ENCODE measurements around the gene CCDC71. TPM values are rescaled to one million over a fixed set of nuclear protein-coding genes. Genes with fewer than 3 reads are reported as not detected.

The CCDC71 gene
- total and polyA plus RNA-seq, 2 of the 13 experiments (the other 11 are each of a cell fraction or from before 2014, with no cell fraction given) = 9.7 to 14.3 TPM

DNA sequence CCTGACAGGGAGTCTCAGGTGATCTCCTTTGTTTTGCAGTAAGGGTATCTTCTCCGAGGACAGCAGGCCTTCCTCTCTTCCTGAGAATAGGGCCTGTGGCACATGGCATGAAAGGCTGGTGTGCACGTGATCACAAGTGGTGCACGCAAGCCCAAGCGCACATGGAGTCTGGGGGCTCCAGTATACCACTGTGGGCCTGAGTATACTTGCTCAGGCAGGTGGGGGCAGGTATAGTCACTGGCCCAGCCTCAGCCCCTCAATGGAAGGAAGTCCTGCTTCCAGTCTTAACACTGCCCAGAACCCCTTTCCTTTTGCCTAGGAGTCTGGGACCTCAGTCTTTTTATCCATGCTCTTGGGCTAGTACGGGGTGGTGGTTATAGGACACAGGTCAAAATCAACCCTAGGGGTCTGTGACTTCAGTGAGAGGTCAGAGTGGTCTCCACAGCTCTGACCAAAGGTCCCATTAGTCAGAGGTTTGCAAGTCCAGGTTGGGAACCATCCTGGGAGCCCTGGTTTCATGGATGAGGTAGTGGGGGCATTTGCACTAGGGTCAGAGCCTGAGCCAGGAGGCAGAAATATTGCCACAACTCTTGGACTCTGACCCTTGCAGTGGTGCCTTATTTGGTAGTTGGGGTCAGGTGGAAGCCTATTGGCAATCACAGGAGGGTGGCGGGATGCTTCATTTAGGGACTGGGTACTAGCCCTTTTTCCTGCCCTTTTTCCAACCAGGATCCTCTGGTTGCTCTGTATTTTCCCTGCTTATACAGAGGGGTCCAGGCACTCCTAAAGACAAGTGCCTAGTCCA lies 823 bp upstream of the CCDC71 start (continued):
- TF ChIP-seq ELK4 (CRISPR knock-in tag; IDR thresholded peaks at IDR 0.05; ENCODE audit: borderline replicate concordance) = no peak
- no peak for TF ChIP-seq HMG20B (CRISPR knock-in tag; conservative IDR thresholded peaks at IDR 0.05)
- TF ChIP-seq ZNF691 (CRISPR knock-in tag; IDR thresholded peaks at IDR 0.05; ENCODE audit: borderline replicate concordance, low read depth) = no peak
- no peak for TF ChIP-seq LCORL (IDR thresholded peaks at IDR 0.05)
- TF ChIP-seq LCORL (CRISPR knock-in tag; IDR thresholded peaks at IDR 0.05) = 0 out of 2 replicates have a peak, but pooled peaks have one; percentile 41
- TF ChIP-seq NFRKB (IDR thresholded peaks at IDR 0.05) = no peak
- TF ChIP-seq, protein P1, sequence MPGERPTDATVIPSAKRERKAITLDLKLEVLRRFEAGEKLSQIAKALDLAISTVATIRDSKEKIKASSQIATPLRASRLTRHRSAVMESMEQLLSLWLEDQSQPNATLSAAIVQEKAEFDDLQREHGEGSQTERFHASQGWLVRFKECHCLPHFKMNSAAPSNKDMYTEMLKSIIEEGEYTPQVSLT (CRISPR knock-in tag; IDR thresholded peaks at IDR 0.05; ENCODE audit: borderline replicate concordance, low read depth) = no peak
- TF ChIP-seq TEAD3 (CRISPR knock-in tag; optimal IDR thresholded peaks at IDR 0.05; ENCODE audit: borderline replicate concordance) = no peak
- TF ChIP-seq ZNF709 (CRISPR knock-in tag; IDR thresholded peaks at IDR 0.05) = no peak
- TF ChIP-seq AKAP8 (CRISPR knock-in tag; IDR thresholded peaks at IDR 0.05) = no peak
- TF ChIP-seq, protein P2, sequence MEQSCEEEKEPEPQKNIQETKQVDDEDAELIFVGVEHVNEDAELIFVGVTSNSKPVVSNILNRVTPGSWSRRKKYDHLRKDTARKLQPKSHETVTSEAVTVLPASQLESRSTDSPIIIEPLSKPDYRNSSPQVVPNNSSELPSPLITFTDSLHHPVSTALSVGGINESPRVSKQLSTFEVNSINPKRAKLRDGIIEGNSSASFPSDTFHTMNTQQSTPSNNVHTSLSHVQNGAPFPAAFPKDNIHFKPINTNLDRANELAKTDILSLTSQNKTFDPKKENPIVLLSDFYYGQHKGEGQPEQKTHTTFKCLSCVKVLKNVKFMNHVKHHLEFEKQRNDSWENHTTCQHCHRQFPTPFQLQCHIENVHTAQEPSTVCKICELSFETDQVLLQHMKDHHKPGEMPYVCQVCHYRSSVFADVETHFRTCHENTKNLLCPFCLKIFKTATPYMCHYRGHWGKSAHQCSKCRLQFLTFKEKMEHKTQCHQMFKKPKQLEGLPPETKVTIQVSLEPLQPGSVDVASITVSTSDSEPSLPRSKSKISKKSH (CRISPR knock-in tag; IDR thresholded peaks at IDR 0.05; ENCODE audit: borderline replicate concordance) = no peak
- TF ChIP-seq U2AF1 (optimal IDR thresholded peaks at IDR 0.05; ENCODE audit: low read depth, low read length) = no peak
- TF ChIP-seq ZNF570 (CRISPR knock-in tag; IDR thresholded peaks at IDR 0.05; ENCODE audit: borderline replicate concordance) = no peak
- TF ChIP-seq JARID2 (CRISPR knock-in tag; IDR thresholded peaks at IDR 0.05; ENCODE audit: insufficient replicate concordance) = no peak
- TF ChIP-seq, protein P3, sequence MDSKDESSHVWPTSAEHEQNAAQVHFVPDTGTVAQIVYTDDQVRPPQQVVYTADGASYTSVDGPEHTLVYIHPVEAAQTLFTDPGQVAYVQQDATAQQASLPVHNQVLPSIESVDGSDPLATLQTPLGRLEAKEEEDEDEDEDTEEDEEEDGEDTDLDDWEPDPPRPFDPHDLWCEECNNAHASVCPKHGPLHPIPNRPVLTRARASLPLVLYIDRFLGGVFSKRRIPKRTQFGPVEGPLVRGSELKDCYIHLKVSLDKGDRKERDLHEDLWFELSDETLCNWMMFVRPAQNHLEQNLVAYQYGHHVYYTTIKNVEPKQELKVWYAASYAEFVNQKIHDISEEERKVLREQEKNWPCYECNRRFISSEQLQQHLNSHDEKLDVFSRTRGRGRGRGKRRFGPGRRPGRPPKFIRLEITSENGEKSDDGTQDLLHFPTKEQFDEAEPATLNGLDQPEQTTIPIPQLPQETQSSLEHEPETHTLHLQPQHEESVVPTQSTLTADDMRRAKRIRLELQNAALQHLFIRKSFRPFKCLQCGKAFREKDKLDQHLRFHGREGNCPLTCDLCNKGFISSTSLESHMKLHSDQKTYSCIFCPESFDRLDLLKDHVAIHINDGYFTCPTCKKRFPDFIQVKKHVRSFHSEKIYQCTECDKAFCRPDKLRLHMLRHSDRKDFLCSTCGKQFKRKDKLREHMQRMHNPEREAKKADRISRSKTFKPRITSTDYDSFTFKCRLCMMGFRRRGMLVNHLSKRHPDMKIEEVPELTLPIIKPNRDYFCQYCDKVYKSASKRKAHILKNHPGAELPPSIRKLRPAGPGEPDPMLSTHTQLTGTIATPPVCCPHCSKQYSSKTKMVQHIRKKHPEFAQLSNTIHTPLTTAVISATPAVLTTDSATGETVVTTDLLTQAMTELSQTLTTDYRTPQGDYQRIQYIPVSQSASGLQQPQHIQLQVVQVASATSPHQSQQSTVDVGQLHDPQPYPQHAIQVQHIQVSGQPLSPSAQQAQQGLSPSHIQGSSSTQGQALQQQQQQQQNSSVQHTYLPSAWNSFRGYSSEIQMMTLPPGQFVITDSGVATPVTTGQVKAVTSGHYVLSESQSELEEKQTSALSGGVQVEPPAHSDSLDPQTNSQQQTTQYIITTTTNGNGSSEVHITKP (CRISPR knock-in tag; IDR thresholded peaks at IDR 0.05; ENCODE audit: low read depth) = no peak
- TF ChIP-seq SMAD1 (CRISPR knock-in tag; IDR thresholded peaks at IDR 0.05; ENCODE audit: borderline replicate concordance, low read depth) = no peak
- no peak for TF ChIP-seq PRPF4 (IDR thresholded peaks at IDR 0.05; ENCODE audit: low read depth, low read length, poor library complexity, severe bottlenecking)
- TF ChIP-seq ZNF350 (CRISPR knock-in tag; IDR thresholded peaks at IDR 0.05; ENCODE audit: borderline replicate concordance, low read depth) = peak; percentile 48
- TF ChIP-seq LBX2 (CRISPR knock-in tag; IDR thresholded peaks at IDR 0.05; ENCODE audit: borderline replicate concordance) = no peak
- no peak for TF ChIP-seq MEIS2 (CRISPR knock-in tag; IDR thresholded peaks at IDR 0.05)
- TF ChIP-seq GFI1 (CRISPR knock-in tag; IDR thresholded peaks at IDR 0.05; ENCODE audit: borderline replicate concordance) = no peak

Data from HepG2 (cell line).